A549 (cell line): ENCODE results near the gene LHCGR.

ENCODE experiments used
- BHLHE40 ChIP-seq: IDR thresholded peaks from 2 replicates; pipeline ENCODE4 v1.6.1; 2012; ENCODE audit warnings: low read depth, low read length, inconsistent platforms
- CHD2 ChIP-seq: fragments of 150-350 bp; IDR thresholded peaks from 2 replicates; pipeline ENCODE4 v1.6.1; 2014; ENCODE audit warnings: low read length; ENCODE audit not compliant: partially characterized antibody
- EP300 ChIP-seq, 2 experiments: fragments of >200 bp; sonication (Bioruptor Twin); formaldehyde crosslinking; IDR thresholded peaks; 2 replicates in 1 of 2; 3 replicates in 1 of 2; pipeline ENCODE4 v1.6.1; 2016 to 2017
- FOSL2 ChIP-seq, 2 experiments: fragments of 450-650 bp in 1 of 2; fragments of >200 bp in 1 of 2; sonication (Bioruptor Twin) in 1 of 2; formaldehyde crosslinking; IDR thresholded peaks; 2 replicates each; pipeline versions ENCODE4 v1.5.0 to v1.6.1; 2016 to 2020; ENCODE audit warnings: mild to moderate bottlenecking in 1 of 2, moderate library complexity in 1 of 2
- HDAC2 ChIP-seq: fragments of 200-600 bp; sonication (generic); IDR thresholded peaks from 2 replicates; pipeline ENCODE4 v1.6.1; 2016
- KDM1A ChIP-seq: fragments of 200-600 bp; sonication (generic); IDR thresholded peaks from 2 replicates; pipeline ENCODE4 v1.6.1; 2016; ENCODE audit warnings: low read depth, mild to moderate bottlenecking
- POLR2A ChIP-seq: IDR thresholded peaks from 2 replicates; pipeline ENCODE4 v1.6.1; 2012; ENCODE audit warnings: mild to moderate bottlenecking, low read length
- RAD21 ChIP-seq, 2 experiments: fragments of >200 bp in 1 of 2; sonication (Bioruptor Twin) in 1 of 2; formaldehyde crosslinking in 1 of 2; IDR thresholded peaks in 1 of 2; conservative IDR thresholded peaks in 1 of 2; 2 replicates in 1 of 2; 3 replicates in 1 of 2; pipeline ENCODE4 v1.6.1; 2012 to 2018; ENCODE audit warnings: inconsistent platforms in 1 of 2
- RCOR1 ChIP-seq: fragments of 150-350 bp; IDR thresholded peaks from 2 replicates; pipeline ENCODE4 v1.6.1; 2014; ENCODE audit warnings: antibody characterized with exemption, low read length, low read depth
- RFX5 ChIP-seq: fragments of 450-650 bp; IDR thresholded peaks from 2 replicates; pipeline ENCODE4 v1.7.1; 2014; ENCODE audit warnings: antibody characterized with exemption, mild to moderate bottlenecking, moderate library complexity
- RNF2 ChIP-seq: fragments of 200-600 bp; sonication (generic); IDR thresholded peaks from 2 replicates; pipeline ENCODE4 v1.6.1; 2016; ENCODE audit warnings: low read depth, mild to moderate bottlenecking, antibody characterized with exemption, moderate library complexity, borderline replicate concordance
- TF ChIP-seq, protein P1 (sequence below): fragments of >200 bp; sonication (Bioruptor Twin); formaldehyde crosslinking; IDR thresholded peaks from 3 replicates; pipeline ENCODE4 v1.5.1; 2016
- TF ChIP-seq, protein P2 (sequence below): fragments of 200-600 bp; sonication (generic); IDR thresholded peaks from 2 replicates; pipeline ENCODE4 v1.6.1; 2016; ENCODE audit warnings: antibody characterized with exemption, mild to moderate bottlenecking, moderate library complexity
- TF ChIP-seq, protein P3 (sequence below): IDR thresholded peaks from 2 replicates; pipeline ENCODE4 v1.6.1; 2012

- TF ChIP-seq RAD21 (conservative IDR thresholded peaks at IDR 0.05 in 1 of 2, IDR thresholded peaks at IDR 0.05 in 1 of 2) (no peak), RCOR1 (no peak), BHLHE40 (no peak), EP300 (IDR thresholded peaks at IDR 0.05) (no peak), POLR2A (no peak), CHD2 (no peak), FOSL2 (IDR thresholded peaks at IDR 0.05) (no peak), FOSL2 (CRISPR knock-in tag; IDR thresholded peaks at IDR 0.05) (no peak), KDM1A (no peak), RFX5 (no peak), RNF2 (no peak), HDAC2 (no peak)
- TF ChIP-seq, protein P1, sequence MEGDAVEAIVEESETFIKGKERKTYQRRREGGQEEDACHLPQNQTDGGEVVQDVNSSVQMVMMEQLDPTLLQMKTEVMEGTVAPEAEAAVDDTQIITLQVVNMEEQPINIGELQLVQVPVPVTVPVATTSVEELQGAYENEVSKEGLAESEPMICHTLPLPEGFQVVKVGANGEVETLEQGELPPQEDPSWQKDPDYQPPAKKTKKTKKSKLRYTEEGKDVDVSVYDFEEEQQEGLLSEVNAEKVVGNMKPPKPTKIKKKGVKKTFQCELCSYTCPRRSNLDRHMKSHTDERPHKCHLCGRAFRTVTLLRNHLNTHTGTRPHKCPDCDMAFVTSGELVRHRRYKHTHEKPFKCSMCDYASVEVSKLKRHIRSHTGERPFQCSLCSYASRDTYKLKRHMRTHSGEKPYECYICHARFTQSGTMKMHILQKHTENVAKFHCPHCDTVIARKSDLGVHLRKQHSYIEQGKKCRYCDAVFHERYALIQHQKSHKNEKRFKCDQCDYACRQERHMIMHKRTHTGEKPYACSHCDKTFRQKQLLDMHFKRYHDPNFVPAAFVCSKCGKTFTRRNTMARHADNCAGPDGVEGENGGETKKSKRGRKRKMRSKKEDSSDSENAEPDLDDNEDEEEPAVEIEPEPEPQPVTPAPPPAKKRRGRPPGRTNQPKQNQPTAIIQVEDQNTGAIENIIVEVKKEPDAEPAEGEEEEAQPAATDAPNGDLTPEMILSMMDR, result no peak
- TF ChIP-seq, protein P2, sequence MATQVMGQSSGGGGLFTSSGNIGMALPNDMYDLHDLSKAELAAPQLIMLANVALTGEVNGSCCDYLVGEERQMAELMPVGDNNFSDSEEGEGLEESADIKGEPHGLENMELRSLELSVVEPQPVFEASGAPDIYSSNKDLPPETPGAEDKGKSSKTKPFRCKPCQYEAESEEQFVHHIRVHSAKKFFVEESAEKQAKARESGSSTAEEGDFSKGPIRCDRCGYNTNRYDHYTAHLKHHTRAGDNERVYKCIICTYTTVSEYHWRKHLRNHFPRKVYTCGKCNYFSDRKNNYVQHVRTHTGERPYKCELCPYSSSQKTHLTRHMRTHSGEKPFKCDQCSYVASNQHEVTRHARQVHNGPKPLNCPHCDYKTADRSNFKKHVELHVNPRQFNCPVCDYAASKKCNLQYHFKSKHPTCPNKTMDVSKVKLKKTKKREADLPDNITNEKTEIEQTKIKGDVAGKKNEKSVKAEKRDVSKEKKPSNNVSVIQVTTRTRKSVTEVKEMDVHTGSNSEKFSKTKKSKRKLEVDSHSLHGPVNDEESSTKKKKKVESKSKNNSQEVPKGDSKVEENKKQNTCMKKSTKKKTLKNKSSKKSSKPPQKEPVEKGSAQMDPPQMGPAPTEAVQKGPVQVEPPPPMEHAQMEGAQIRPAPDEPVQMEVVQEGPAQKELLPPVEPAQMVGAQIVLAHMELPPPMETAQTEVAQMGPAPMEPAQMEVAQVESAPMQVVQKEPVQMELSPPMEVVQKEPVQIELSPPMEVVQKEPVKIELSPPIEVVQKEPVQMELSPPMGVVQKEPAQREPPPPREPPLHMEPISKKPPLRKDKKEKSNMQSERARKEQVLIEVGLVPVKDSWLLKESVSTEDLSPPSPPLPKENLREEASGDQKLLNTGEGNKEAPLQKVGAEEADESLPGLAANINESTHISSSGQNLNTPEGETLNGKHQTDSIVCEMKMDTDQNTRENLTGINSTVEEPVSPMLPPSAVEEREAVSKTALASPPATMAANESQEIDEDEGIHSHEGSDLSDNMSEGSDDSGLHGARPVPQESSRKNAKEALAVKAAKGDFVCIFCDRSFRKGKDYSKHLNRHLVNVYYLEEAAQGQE, result no peak
- TF ChIP-seq, protein P3, sequence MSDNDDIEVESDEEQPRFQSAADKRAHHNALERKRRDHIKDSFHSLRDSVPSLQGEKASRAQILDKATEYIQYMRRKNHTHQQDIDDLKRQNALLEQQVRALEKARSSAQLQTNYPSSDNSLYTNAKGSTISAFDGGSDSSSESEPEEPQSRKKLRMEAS, result no peak
These were observed 61.9 kb downstream of the LHCGR start for GRCh38 chr2:48693645-48694044.
